Measurements from ENCODE around the gene MYO5C.

DNA sequence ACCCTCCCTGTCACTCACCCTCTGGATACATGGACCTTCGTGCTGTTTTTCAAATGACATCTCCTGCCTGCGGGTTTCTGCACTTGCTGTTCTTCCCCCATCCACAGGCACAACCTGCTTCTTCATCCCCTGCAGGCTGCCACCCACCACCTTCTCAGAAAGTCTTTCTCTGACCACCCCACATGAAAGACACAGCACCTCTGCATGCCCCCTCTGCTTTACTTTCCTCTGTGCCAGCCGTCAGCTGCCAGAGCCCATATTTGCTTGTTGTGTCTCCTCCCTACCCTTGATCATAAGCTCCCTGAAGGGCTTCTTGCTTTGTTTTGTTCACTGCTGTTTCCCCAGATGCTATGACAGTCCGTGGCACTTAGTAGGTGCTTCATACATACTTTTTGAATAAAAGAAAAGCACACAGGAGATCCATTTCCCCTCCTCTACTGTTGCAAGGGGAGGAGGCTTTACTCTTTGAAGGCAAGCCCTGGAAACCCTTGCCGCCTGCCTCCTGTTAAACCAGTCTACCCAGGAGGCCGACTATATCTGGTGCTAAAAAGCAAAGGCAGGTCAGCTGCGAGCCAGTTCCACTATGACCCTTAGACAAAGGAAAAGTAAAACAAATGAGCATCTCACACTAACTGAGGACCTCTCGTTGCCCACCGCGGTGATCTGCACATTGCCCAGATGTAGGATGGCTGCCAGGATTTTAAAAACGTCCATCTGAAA lies 31.9 kb downstream of the MYO5C start:
- TF ChIP-seq, protein P1, sequence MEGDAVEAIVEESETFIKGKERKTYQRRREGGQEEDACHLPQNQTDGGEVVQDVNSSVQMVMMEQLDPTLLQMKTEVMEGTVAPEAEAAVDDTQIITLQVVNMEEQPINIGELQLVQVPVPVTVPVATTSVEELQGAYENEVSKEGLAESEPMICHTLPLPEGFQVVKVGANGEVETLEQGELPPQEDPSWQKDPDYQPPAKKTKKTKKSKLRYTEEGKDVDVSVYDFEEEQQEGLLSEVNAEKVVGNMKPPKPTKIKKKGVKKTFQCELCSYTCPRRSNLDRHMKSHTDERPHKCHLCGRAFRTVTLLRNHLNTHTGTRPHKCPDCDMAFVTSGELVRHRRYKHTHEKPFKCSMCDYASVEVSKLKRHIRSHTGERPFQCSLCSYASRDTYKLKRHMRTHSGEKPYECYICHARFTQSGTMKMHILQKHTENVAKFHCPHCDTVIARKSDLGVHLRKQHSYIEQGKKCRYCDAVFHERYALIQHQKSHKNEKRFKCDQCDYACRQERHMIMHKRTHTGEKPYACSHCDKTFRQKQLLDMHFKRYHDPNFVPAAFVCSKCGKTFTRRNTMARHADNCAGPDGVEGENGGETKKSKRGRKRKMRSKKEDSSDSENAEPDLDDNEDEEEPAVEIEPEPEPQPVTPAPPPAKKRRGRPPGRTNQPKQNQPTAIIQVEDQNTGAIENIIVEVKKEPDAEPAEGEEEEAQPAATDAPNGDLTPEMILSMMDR (IDR thresholded peaks at IDR 0.05; ENCODE audit: extremely low read depth in 1 of 2, insufficient read depth in 1 of 2, low read depth in 1 of 2, low read length in 2 of 2) = no peak
- TF ChIP-seq POLR2A (IDR thresholded peaks at IDR 0.05; ENCODE audit: low read depth, low read length) = no peak
- TF ChIP-seq EZH2 (IDR thresholded peaks at IDR 0.05; ENCODE audit: borderline replicate concordance, low read depth, low read length, severe bottlenecking) = no peak
